Measurements from ENCODE around the gene HTATIP2.
A peak's percentile ranks its signal among the peaks of the same experiment; 100 is the strongest.

GRCh38 chr11:20355221-20356219 lies 8.0 kb upstream of the HTATIP2 start:
- peak; percentile 77 for TF ChIP-seq CTCF (conservative IDR thresholded peaks at IDR 0.05)
- no peak for TF ChIP-seq ZFX (IDR thresholded peaks at IDR 0.05)
